Measurements from ENCODE around the gene ATP6V0B. TPM values are rescaled to one million over a fixed set of nuclear protein-coding genes. Genes with fewer than 3 reads are reported as not detected.

The ATP6V0B gene
- total and polyA plus RNA-seq, 2 of the 8 experiments (the other 6 are each of a cell fraction or from before 2014, with no cell fraction given), result 105 to 308 TPM

DNA sequence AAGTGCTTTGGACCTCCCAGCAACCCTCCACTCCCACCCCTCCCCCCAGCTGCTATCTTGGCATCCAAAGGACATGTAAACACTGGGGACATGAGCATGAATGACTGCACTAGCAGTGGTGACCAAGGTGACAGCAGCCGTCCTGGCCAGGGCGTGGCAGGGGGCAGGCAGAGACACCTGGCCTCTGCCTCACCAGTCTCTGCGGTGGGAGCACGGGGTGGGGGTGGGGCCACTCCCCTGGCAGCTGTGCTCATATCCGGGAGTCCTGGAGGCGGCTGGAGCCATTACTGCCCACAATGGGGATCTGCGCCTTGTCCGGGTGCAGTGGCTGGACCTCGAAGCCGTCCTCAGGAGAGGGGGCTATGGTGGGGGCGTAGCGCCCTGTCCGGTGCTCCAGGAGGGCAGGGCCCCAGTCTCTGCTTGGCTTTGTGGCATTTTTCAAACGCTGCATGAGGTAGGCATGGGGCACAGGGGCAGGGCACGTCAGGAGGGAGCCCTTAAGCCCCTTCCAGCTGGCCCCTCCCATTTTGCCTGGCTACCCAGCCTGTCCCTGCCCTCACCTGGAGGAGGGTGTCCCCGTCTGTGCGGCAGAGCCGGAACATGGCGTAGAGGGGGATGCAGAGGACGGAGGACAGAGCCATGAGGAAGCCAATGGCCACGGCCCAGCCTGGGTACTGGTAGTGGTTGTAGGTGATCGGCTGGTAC, 22.7 kb downstream of the ATP6V0B start:
- CTCF ChIA-PET (ENCODE audit: partially characterized antibody), result interaction anchor here (0.9 to 21.8 kb wide), 6 partner anchors 9 to 50 kb away, joined by 3 to 478 read pairs (median 4); no protein-coding TSS in a partner anchor
- Histone ChIP-seq H3K4me2 (ENCODE audit: insufficient read depth in 1 of 2, low read depth in 2 of 2, low read length in 2 of 2) (no peak overlapping the region), H3K23me2 (ENCODE audit: low read depth, low read length) (0 out of 2 replicates have a peak, but pooled peaks cover under 1% of the 10 kb centered on the region), H2BK15ac (ENCODE audit: low read length) (no peak overlapping the region), H3K18ac (ENCODE audit: extremely low read depth, low read length) (no peak overlapping the region), H2BK20ac (ENCODE audit: low read length) (no peak overlapping the region), H3K23ac (ENCODE audit: insufficient read length) (no peak overlapping the region), H3K79me2 (ENCODE audit: control insufficient read depth in 1 of 2, insufficient read depth in 2 of 2, low read length in 2 of 2) (no peaks in the 10 kb centered on the region), H3K36me3 (ENCODE audit: control insufficient read depth in 2 of 4, insufficient read depth in 4 of 4, low read length in 3 of 4) (peaks cover 0 to 11% (median 8%) of the 10 kb centered on the region in 4 experiments; a peak in 5 of 8 replicates), H3K27me3 (replicated peaks in 1 of 4; ENCODE audit: control insufficient read depth in 3 of 4, extremely low read depth in 1 of 4, insufficient read depth in 3 of 4, low read length in 3 of 4) (no peaks in the 10 kb centered on the region), H3K9me3 (ENCODE audit: insufficient read depth in 2 of 2, low read depth in 1 of 2, low read length in 1 of 2) (no peaks in the 10 kb centered on the region), H2BK5ac (ENCODE audit: low read depth, low read length) (no peak overlapping the region), H3K4ac (replicated peaks; ENCODE audit: insufficient read length, low read depth, low read length) (no peak overlapping the region), H2AK5ac (ENCODE audit: low read depth, low read length) (no peak overlapping the region), H3K9ac (replicated peaks in 1 of 4; ENCODE audit: extremely low read depth in 1 of 4, low read depth in 3 of 4, low read length in 3 of 4) (no peak overlapping the region), H2BK120ac (replicated peaks; ENCODE audit: low read depth, low read length) (no peak overlapping the region), H2BK12ac (ENCODE audit: low read depth, low read length) (no peak overlapping the region), H3K56ac (replicated peaks; ENCODE audit: insufficient read length, low read depth, low read length) (no peak overlapping the region), H3K4me3 (ENCODE audit: extremely low read depth in 1 of 4, insufficient read depth in 2 of 4, low read depth in 3 of 4, low read length in 4 of 4) (no peak overlapping the region), H3K4me1 (replicated peaks in 1 of 4; ENCODE audit: control insufficient read depth in 3 of 4, insufficient read depth in 4 of 4, low read length in 3 of 4) (peaks cover 0 to 2% (median 0%) of the 10 kb centered on the region in 4 experiments; a peak in 4 of 7 replicates), H2AFZ (ENCODE audit: low read length) (no peak overlapping the region), H4K20me1 (replicated peaks in 1 of 2; ENCODE audit: control insufficient read depth in 1 of 2, insufficient read depth in 2 of 2, low read length in 2 of 2) (peaks cover 2% of the 10 kb centered on the region in 2 experiments), H4K91ac (replicated peaks; ENCODE audit: insufficient read length, low read length) (no peak overlapping the region), H4K8ac (ENCODE audit: extremely low read depth, insufficient read depth, low read length) (no peak overlapping the region), H3K27ac (ENCODE audit: low read depth, low read length) (no peak overlapping the region), H4K5ac (ENCODE audit: insufficient read length, low read depth, low read length) (no peak overlapping the region), H3K14ac (ENCODE audit: insufficient read length) (no peak overlapping the region), H3K79me1 (ENCODE audit: low read depth, low read length) (no peaks in the 10 kb centered on the region)
- POLR2A ChIA-PET (ENCODE audit: partially characterized antibody), result interaction anchor here (1.0 to 27.1 kb wide), 4 partner anchors 17 to 50 kb away, joined by 3 to 544 read pairs (median 4); partner anchors contain the start of gene SLC6A9
- 92% methylated on average over 17 of the region's 22 CpGs; no CpG with 5 or more reads in 1 of the 2 experiments for WGBS, 2 experiments (ENCODE audit: extremely low coverage in 1 of 2, insufficient coverage in 1 of 2, insufficient read length in 1 of 2, insufficient replicate concordance in 2 of 2, low coverage in 1 of 2, low lambda C conversion rate in 2 of 2, missing lambda C conversion rate in 1 of 2)
- DNase-seq (ENCODE audit: low read depth in 1 of 2, low spot score in 2 of 2) (no peak), FAIRE-seq (no peak)
- no peak for TF ChIP-seq SUZ12 (IDR thresholded peaks at IDR 0.05; ENCODE audit: low read length)
